GM23248 (cell line): ENCODE results near the gene TNNI2.

Experiments
- EZH2 ChIP-seq: fragments of 200-600 bp; sonication (generic); IDR thresholded peaks from 2 replicates; pipeline ENCODE4 v1.6.1; 2018; ENCODE audit warnings: antibody characterized with exemption, mild to moderate bottlenecking; ENCODE audit not compliant: insufficient read depth, poor library complexity, severe bottlenecking
- EZH2phosphoT487 ChIP-seq: fragments of 200-600 bp; sonication (generic); IDR thresholded peaks from 2 replicates; pipeline ENCODE4 v1.6.1; 2018; ENCODE audit warnings: antibody characterized with exemption, moderate library complexity, mild to moderate bottlenecking, low read depth; ENCODE audit not compliant: insufficient read depth

- TF ChIP-seq EZH2 (no peak), EZH2phosphoT487 (no peak)
These were observed 51.4 kb downstream of the TNNI2 start for GRCh38 chr11:1889941-1890855.
